PFSK-1 (cell line): ENCODE results near the gene FAM170B.

Source experiments
- FOXP2 ChIP-seq: optimal IDR thresholded peaks from 2 replicates; pipeline ENCODE3; 2011; ENCODE audit warnings: borderline replicate concordance, control low read depth, inconsistent platforms; ENCODE audit not compliant: insufficient read depth; ENCODE audit errors: extremely low read length, extremely low read depth
- POLR2AphosphoS5 ChIP-seq: IDR thresholded peaks from 2 replicates; pipeline ENCODE4 v1.6.1; 2012; ENCODE audit warnings: low read depth, mild to moderate bottlenecking, control low read depth, low read length, moderate library complexity
- TAF1 ChIP-seq: IDR thresholded peaks from 2 replicates; pipeline ENCODE4 v1.6.1; 2012; ENCODE audit warnings: low read length, control low read depth, borderline replicate concordance; ENCODE audit not compliant: insufficient read depth
- TF ChIP-seq, protein P1 (sequence below), 2 experiments: IDR thresholded peaks; 2 replicates each; pipeline versions ENCODE4 v1.6.1 to v1.8.0; 2011 to 2012; ENCODE audit warnings: low read depth in 2 of 2, low read length in 2 of 2, control low read depth in 1 of 2, inconsistent platforms in 1 of 2, mild to moderate bottlenecking in 1 of 2, moderate library complexity in 1 of 2; ENCODE audit not compliant: insufficient read depth in 1 of 2

DNA sequence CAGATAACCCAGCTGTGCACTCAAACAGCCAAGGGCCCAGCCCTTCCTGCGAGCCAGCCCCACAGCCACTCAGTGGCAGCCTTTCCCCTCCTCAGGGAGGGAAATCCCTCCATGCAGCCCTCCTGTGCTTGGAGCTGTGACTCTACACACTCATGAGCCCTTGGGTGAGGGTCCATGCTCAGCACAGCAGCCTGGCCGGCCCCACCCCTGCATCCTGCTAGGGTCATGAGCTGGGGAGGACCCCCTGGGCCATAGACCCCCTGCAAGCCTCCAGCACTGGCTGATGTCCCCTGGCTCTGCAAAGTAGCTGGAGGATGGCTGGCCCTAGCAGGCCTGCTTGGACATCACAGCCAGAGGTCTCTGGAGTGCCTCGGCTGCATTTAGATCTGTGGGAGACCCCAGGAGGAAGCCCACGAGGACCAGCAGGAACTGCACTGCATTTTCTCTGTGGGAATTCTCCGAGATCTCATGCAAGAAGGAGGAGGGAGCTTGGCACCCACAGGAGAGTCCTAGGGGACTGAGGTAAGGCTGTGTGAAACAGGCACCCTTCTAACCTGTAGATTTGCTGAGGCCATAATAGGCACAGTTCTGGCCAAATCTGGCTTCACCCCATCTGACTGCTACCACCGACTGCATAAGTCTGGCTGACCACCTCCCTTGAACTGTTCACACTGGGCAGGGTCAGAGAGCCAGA, 37.0 kb upstream of the FAM170B start:
- TF ChIP-seq, protein P1, sequence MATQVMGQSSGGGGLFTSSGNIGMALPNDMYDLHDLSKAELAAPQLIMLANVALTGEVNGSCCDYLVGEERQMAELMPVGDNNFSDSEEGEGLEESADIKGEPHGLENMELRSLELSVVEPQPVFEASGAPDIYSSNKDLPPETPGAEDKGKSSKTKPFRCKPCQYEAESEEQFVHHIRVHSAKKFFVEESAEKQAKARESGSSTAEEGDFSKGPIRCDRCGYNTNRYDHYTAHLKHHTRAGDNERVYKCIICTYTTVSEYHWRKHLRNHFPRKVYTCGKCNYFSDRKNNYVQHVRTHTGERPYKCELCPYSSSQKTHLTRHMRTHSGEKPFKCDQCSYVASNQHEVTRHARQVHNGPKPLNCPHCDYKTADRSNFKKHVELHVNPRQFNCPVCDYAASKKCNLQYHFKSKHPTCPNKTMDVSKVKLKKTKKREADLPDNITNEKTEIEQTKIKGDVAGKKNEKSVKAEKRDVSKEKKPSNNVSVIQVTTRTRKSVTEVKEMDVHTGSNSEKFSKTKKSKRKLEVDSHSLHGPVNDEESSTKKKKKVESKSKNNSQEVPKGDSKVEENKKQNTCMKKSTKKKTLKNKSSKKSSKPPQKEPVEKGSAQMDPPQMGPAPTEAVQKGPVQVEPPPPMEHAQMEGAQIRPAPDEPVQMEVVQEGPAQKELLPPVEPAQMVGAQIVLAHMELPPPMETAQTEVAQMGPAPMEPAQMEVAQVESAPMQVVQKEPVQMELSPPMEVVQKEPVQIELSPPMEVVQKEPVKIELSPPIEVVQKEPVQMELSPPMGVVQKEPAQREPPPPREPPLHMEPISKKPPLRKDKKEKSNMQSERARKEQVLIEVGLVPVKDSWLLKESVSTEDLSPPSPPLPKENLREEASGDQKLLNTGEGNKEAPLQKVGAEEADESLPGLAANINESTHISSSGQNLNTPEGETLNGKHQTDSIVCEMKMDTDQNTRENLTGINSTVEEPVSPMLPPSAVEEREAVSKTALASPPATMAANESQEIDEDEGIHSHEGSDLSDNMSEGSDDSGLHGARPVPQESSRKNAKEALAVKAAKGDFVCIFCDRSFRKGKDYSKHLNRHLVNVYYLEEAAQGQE (IDR thresholded peaks at IDR 0.05; ENCODE audit: insufficient read depth in 1 of 2, low read depth in 2 of 2, low read length in 2 of 2) = no peak
- TF ChIP-seq TAF1 (no peak), FOXP2 (no peak), POLR2AphosphoS5 (no peak)
